Stimulated activated CD4-positive, alpha-beta T cell treated with anti-CD3 and anti-CD28 coated beads, TNF-alpha, amount 100 ng/mL, for 48 hours (primary cell): ENCODE measurements around the gene TTC23.
A peak's percentile ranks its signal among the peaks of the same experiment; 100 is the strongest.

Experiments
- DNase-seq, 3 donors: peaks; one replicate each; pipeline ENCODE4 v3.0.0-alpha.2; 2020; ENCODE audit warnings: low read depth in 3 of 3

Gene TTC23

GRCh38 chr15:99249270-99249841 lies at the start of gene TTC23:
TTC23 (minus strand) TSS chr15:99249581; CDS start chr15:99228712, 20,869 bp downstream.
- no peak for DNase-seq

GRCh38 chr15:99296386-99296785 lies 47.0 kb upstream of the TTC23 start:
- no peak for DNase-seq

- DNase-seq: no peak
Measured at GRCh38 chr15:99295840-99296239, 46.5 kb upstream of the TTC23 start.

GRCh38 chr15:99291643-99292042 lies 42.3 kb upstream of the TTC23 start:
- DNase-seq: no peak

- DNase-seq: no peak
Measured at GRCh38 chr15:99283717-99284116, 34.3 kb upstream of the TTC23 start.

GRCh38 chr15:99282586-99282985 lies 33.2 kb upstream of the TTC23 start:
- DNase-seq: no peak

GRCh38 chr15:99282121-99282520 lies 32.7 kb upstream of the TTC23 start:
- DNase-seq: no peak

- no peak for DNase-seq
Measured at GRCh38 chr15:99279827-99280226, 30.4 kb upstream of the TTC23 start.

- DNase-seq: no peak
Measured at GRCh38 chr15:99279290-99279689, 29.9 kb upstream of the TTC23 start.

GRCh38 chr15:99275525-99276128 lies 26.2 kb upstream of the TTC23 start:
- DNase-seq: no peak

- DNase-seq: no peak
Measured at GRCh38 chr15:99275061-99275460, 25.7 kb upstream of the TTC23 start.

- no peak for DNase-seq
Measured at GRCh38 chr15:99273801-99274200, 24.4 kb upstream of the TTC23 start.

- DNase-seq: no peak
Measured at GRCh38 chr15:99268431-99268830, 19.1 kb upstream of the TTC23 start.

- DNase-seq: no peak
Measured at GRCh38 chr15:99267957-99268356, 18.6 kb upstream of the TTC23 start.

GRCh38 chr15:99265541-99266070 lies 16.2 kb upstream of the TTC23 start:
- no peak for DNase-seq

- DNase-seq: no peak
Measured at GRCh38 chr15:99264125-99264524, 14.7 kb upstream of the TTC23 start.

GRCh38 chr15:99257107-99257750 lies 7.8 kb upstream of the TTC23 start:
- DNase-seq: no peak

- no peak for DNase-seq
Measured at GRCh38 chr15:99253381-99254090, 4.2 kb upstream of the TTC23 start.

GRCh38 chr15:99252326-99252725 lies 2.9 kb upstream of the TTC23 start:
- DNase-seq: no peak

- DNase-seq: peak; percentile 90 to 94 (median 90)
Measured at GRCh38 chr15:99250857-99251841, 1.8 kb upstream of the TTC23 start, which contains the start of gene LRRC28. LRRC28 (plus strand) TSS chr15:99251481; CDS start chr15:99255958, 4,477 bp downstream.

GRCh38 chr15:99250494-99250856 lies 1.1 kb upstream of the TTC23 start:
- no peak for DNase-seq
